Measurements from ENCODE around the gene TNRC6B.

DNA sequence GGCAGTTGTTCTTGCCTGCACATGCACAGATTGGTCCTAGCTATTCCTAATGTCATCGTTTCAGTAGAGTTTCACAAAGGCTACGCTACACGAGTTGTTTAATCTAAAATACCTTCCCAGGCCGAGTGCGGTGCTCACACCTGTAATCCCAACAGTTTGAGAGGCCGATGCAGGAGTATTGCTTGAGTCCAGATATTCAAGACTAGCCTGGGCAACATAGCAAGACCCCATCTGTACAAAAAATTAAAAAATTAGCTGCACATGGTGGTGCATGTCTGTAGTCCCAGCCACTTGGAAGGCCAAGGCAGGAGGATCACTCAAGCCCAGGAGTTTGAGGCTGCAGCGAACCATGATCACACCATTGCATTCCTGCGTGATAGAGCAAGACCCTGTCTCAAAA, 56.2 kb downstream of the TNRC6B start:
- TF ChIP-seq, protein P1, sequence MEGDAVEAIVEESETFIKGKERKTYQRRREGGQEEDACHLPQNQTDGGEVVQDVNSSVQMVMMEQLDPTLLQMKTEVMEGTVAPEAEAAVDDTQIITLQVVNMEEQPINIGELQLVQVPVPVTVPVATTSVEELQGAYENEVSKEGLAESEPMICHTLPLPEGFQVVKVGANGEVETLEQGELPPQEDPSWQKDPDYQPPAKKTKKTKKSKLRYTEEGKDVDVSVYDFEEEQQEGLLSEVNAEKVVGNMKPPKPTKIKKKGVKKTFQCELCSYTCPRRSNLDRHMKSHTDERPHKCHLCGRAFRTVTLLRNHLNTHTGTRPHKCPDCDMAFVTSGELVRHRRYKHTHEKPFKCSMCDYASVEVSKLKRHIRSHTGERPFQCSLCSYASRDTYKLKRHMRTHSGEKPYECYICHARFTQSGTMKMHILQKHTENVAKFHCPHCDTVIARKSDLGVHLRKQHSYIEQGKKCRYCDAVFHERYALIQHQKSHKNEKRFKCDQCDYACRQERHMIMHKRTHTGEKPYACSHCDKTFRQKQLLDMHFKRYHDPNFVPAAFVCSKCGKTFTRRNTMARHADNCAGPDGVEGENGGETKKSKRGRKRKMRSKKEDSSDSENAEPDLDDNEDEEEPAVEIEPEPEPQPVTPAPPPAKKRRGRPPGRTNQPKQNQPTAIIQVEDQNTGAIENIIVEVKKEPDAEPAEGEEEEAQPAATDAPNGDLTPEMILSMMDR (IDR thresholded peaks at IDR 0.05) = no peak
- TF ChIP-seq POLR2A (IDR thresholded peaks at IDR 0.05) = no peak

All from right lobe of liver (tissue), 4 donors.